GM12878 (cell line): ENCODE data around the gene ACTL6B. TPM values are rescaled to one million over a fixed set of nuclear protein-coding genes. Genes with fewer than 3 reads are reported as not detected.
A peak's percentile ranks its signal among the peaks of the same experiment; 100 is the strongest.

ENCODE experiments used
- CBX5 ChIP-seq: sonication (generic); IDR thresholded peaks from 2 replicates; pipeline ENCODE4 v1.6.1; 2016; ENCODE audit warnings: low read depth, moderate library complexity, mild to moderate bottlenecking, inconsistent platforms
- CHD1 ChIP-seq: IDR thresholded peaks from 2 replicates; pipeline ENCODE4 v1.6.1; 2012; ENCODE audit warnings: low read depth, low read length, improper control_type of control experiment
- CTCF ChIP-seq, 3 experiments: IDR thresholded peaks in 2 of 3; conservative IDR thresholded peaks in 1 of 3; 2 replicates each; pipeline ENCODE4 v1.5.1; 2011; ENCODE audit warnings: low read depth in 3 of 3, low read length in 3 of 3, mild to moderate bottlenecking in 3 of 3, control low read depth in 2 of 3, moderate library complexity in 2 of 3, inconsistent platforms in 1 of 3, mixed read lengths in 1 of 3; ENCODE audit not compliant: control insufficient read depth in 2 of 3, insufficient read depth in 1 of 3; ENCODE audit errors: extremely low read depth in 1 of 3
- DPF2 ChIP-seq: fragments of 450-650 bp; IDR thresholded peaks from 2 replicates; pipeline ENCODE4 v1.6.1; 2017; ENCODE audit warnings: mild to moderate bottlenecking
- JUND ChIP-seq: IDR thresholded peaks from 2 replicates; pipeline ENCODE4 v1.6.1; 2012; ENCODE audit warnings: low read depth, mild to moderate bottlenecking, low read length, improper control_type of control experiment, moderate library complexity
- MLLT1 ChIP-seq: fragments of 450-650 bp; IDR thresholded peaks from 2 replicates; pipeline ENCODE4 v1.6.1; 2016; ENCODE audit warnings: mild to moderate bottlenecking
- MYC ChIP-seq: IDR thresholded peaks from 2 replicates; pipeline ENCODE4 v1.6.1; 2011; ENCODE audit warnings: mild to moderate bottlenecking, low read length, moderate library complexity, inconsistent platforms; ENCODE audit not compliant: insufficient read depth, insufficient replicate concordance, insufficient read length, severe bottlenecking
- NKRF ChIP-seq: fragments of 450-650 bp; conservative IDR thresholded peaks from 2 replicates; pipeline ENCODE4 v1.6.1; 2017; ENCODE audit warnings: mild to moderate bottlenecking, moderate library complexity
- PKNOX1 ChIP-seq: fragments of 450-650 bp; IDR thresholded peaks from 2 replicates; pipeline ENCODE4 v1.6.1; 2016; ENCODE audit warnings: mild to moderate bottlenecking
- RAD21 ChIP-seq: IDR thresholded peaks from 2 replicates; pipeline ENCODE4 v1.6.1; 2011; ENCODE audit warnings: mild to moderate bottlenecking, low read depth, low read length, moderate library complexity; ENCODE audit not compliant: insufficient read depth
- RELA ChIP-seq: fragments of 450-650 bp; IDR thresholded peaks from 2 replicates; pipeline ENCODE4 v1.8.0; 2014; ENCODE audit warnings: borderline replicate concordance; ENCODE audit not compliant: partially characterized antibody
- RFX5 ChIP-seq: IDR thresholded peaks from 2 replicates; pipeline ENCODE4 v1.6.1; 2011; ENCODE audit warnings: low read depth, low read length, improper control_type of control experiment
- RUNX3 ChIP-seq: IDR thresholded peaks from 2 replicates; pipeline ENCODE4 v1.6.1; 2012; ENCODE audit warnings: low read length, inconsistent platforms
- SUPT20H ChIP-seq: IDR thresholded peaks from 2 replicates; pipeline ENCODE4 v1.6.1; 2011; ENCODE audit warnings: low read depth, mild to moderate bottlenecking, low read length, moderate library complexity, borderline replicate concordance; ENCODE audit not compliant: control insufficient read depth
- TAF1 ChIP-seq: IDR thresholded peaks from 2 replicates; pipeline ENCODE4 v1.6.1; 2011; ENCODE audit warnings: mild to moderate bottlenecking, low read depth, low read length, borderline replicate concordance
- TCF7 ChIP-seq: IDR thresholded peaks from 2 replicates; pipeline ENCODE4 v1.6.1; 2014; ENCODE audit warnings: antibody characterized with exemption, borderline replicate concordance
- ZBTB40 ChIP-seq: fragments of 450-650 bp; IDR thresholded peaks from 2 replicates; pipeline ENCODE4 v1.6.1; 2016; ENCODE audit warnings: mild to moderate bottlenecking, moderate library complexity, borderline replicate concordance
- ZNF207 ChIP-seq: fragments of 450-650 bp; IDR thresholded peaks from 2 replicates; pipeline ENCODE4 v1.6.1; 2014; ENCODE audit warnings: antibody characterized with exemption, mild to moderate bottlenecking, borderline replicate concordance
- polyA plus RNA-seq, 11 experiments: library from polyadenylated mRNA; depleted of rRNA in 4 of 11; unstranded in 6 of 11; stranded (reverse) in 5 of 11; fragments of >200 nt; fragmentation: Nextera tagmentation in 4 of 11; fragmentation: Illumina TruSeq in 1 of 11; extraction: Ambion mirVana in 4 of 11; extraction: Trizol in 1 of 11; gene quantifications; 1 replicate in 1 of 11; 2 replicates in 10 of 11; pipeline versions ENCODE4 v1.2.1 to v1.2.3, GENCODE V29; 2011 to 2016; ENCODE audit warnings: inconsistent platforms in 2 of 11, missing spikeins in 2 of 11, low read depth in 1 of 11
- total RNA-seq, 4 experiments: library from RNA; depleted of rRNA in 3 of 4; stranded (reverse); fragments of >200 nt in 3 of 4; fragmentation: Illumina TruSeq in 1 of 4; extraction: Trizol in 1 of 4; gene quantifications; 2 replicates each; pipeline versions ENCODE4 v1.2.1 to v1.2.3, GENCODE V29; 2013 to 2021

The ACTL6B gene
- total and polyA plus RNA-seq, 10 of the 15 experiments (the other 5 are each of a cell fraction or from before 2014, with no cell fraction given), result not detected

- TF ChIP-seq CBX5 (no peak), MLLT1 (peak; percentile 75), NKRF (no peak), RFX5 (no peak), CHD1 (no peak), TAF1 (no peak), PKNOX1 (no peak), CTCF (IDR thresholded peaks at IDR 0.05 in 2 of 3, conservative IDR thresholded peaks at IDR 0.05 in 1 of 3; ENCODE audit: control insufficient read depth in 2 of 3, extremely low read depth in 1 of 3, insufficient read depth in 1 of 3, low read depth in 3 of 3, low read length in 3 of 3) (peak; percentile 85 to 90 (median 88)), JUND (no peak), RAD21 (peak; percentile 83), ZBTB40 (no peak), SUPT20H (no peak), TCF7 (no peak), ZNF207 (no peak), RELA (no peak), DPF2 (no peak), MYC (no peak), RUNX3 (no peak)
Observed at GRCh38 chr7:100691676-100692577, 35.7 kb upstream of the ACTL6B start (continued).
